ENCODE data around the gene TMEM125. TPM values are rescaled to one million over a fixed set of nuclear protein-coding genes. Genes with fewer than 3 reads are reported as not detected.

TMEM125 gene
- total and polyA plus RNA-seq, 10 of the 15 experiments (the other 5 are each of a cell fraction or from before 2014, with no cell fraction given): 0.28 TPM; not detected in 9

GRCh38 chr1:43311521-43311920 lies 41.7 kb downstream of the TMEM125 start:
- Histone ChIP-seq H3K4me1 (ENCODE audit: control insufficient read depth, insufficient read depth, low read length) (no peaks in the 10 kb centered on the region), H3K9ac (ENCODE audit: control insufficient read depth, insufficient read depth, low read length) (no peak overlapping the region), H2AFZ (ENCODE audit: control insufficient read depth, low read depth, low read length) (no peak overlapping the region), H3K4me3 (no peak overlapping the region), H3K27me3 (replicated peaks in 1 of 2; ENCODE audit: control insufficient read depth in 2 of 2, insufficient read depth in 2 of 2, low read length in 1 of 2) (no peaks in the 10 kb centered on the region), H3K9me3 (replicated peaks; ENCODE audit: control insufficient read depth, insufficient read depth, low read length) (no peaks in the 10 kb centered on the region), H4K20me1 (ENCODE audit: control insufficient read depth, insufficient read depth) (no peaks in the 10 kb centered on the region), H3K27ac (ENCODE audit: control insufficient read depth, insufficient read depth) (no peak overlapping the region), H3K36me3 (ENCODE audit: control insufficient read depth in 2 of 2, insufficient read depth in 2 of 2, low read length in 1 of 2) (no peaks in the 10 kb centered on the region), H3K4me2 (ENCODE audit: control insufficient read depth, insufficient read depth) (no peak overlapping the region), H3K79me2 (ENCODE audit: control insufficient read depth, insufficient read depth, low read length) (no peaks in the 10 kb centered on the region)
- ChIA-PET CTCF (no interaction called here), POLR2A (no interaction called here), RAD21 (ENCODE audit: unreplicated experiment) (interaction anchor here (1.2 kb wide), 1 partner anchor 16 kb away, joined by 3 read pairs; no protein-coding TSS in a partner anchor), SMC1A (ENCODE audit: uncharacterized antibody, unreplicated experiment) (interaction anchor here (0.6 kb wide), 1 partner anchor 83 kb away, joined by 3 read pairs; no protein-coding TSS in a partner anchor)
- 21% methylated on average over 9 of the region's 9 CpGs for WGBS (ENCODE audit: insufficient coverage, insufficient replicate concordance, low lambda C conversion rate, missing lambda C conversion rate)
- in situ Hi-C loops (cut with MboI): no loop called here
- no peak for ATAC-seq
- no peak for DNase-seq (ENCODE audit: low read depth, low spot score)
- no peak for FAIRE-seq
- intact Hi-C loops (cut with micrococcal nuclease; ENCODE audit: unreplicated experiment): no loop called here
- BruUV-seq (replicated peaks): no TSS peak
- TF ChIP-seq ESRRA (IDR thresholded peaks at IDR 0.05; ENCODE audit: low read length) (no peak), SMAD1 (IDR thresholded peaks at IDR 0.05; ENCODE audit: low read depth, partially characterized antibody) (no peak), BCL11A (IDR thresholded peaks at IDR 0.05; ENCODE audit: low read depth, low read length) (no peak), ATF3 (IDR thresholded peaks at IDR 0.05; ENCODE audit: borderline replicate concordance, extremely low read depth, low read depth, low read length) (no peak)

- SMC1A ChIA-PET (ENCODE audit: uncharacterized antibody, unreplicated experiment): interaction anchor here (0.6 kb wide), 1 partner anchor 84 kb away, joined by 3 read pairs; no protein-coding TSS in a partner anchor
- TF ChIP-seq IRF4 (IDR thresholded peaks at IDR 0.05; ENCODE audit: low read depth, low read length): no peak
- TF ChIP-seq GATAD2B (conservative IDR thresholded peaks at IDR 0.05; ENCODE audit: low read depth): no peak
- no peak for TF ChIP-seq TBL1XR1 (IDR thresholded peaks at IDR 0.05; ENCODE audit: low read depth, low read length)
- TF ChIP-seq KLF5 (IDR thresholded peaks at IDR 0.05; ENCODE audit: partially characterized antibody): no peak
- no peak for TF ChIP-seq WRNIP1 (IDR thresholded peaks at IDR 0.05; ENCODE audit: borderline replicate concordance, low read depth, low read length)
- TF ChIP-seq BRCA1 (IDR thresholded peaks at IDR 0.05; ENCODE audit: low read depth, low read length): no peak
- TF ChIP-seq HCFC1 (IDR thresholded peaks at IDR 0.05; ENCODE audit: low read length): no peak
- no peak for TF ChIP-seq RFX5 (IDR thresholded peaks at IDR 0.05; ENCODE audit: low read depth, low read length)
- in situ Hi-C loops (cut with MboI): no loop called here
Observed at GRCh38 chr1:43312212-43312623, 42.4 kb downstream of the TMEM125 start.

More at GRCh38 chr1:43312212-43312623, 42.4 kb downstream of the TMEM125 start:
- FAIRE-seq (no peak), DNase-seq (ENCODE audit: low read depth, low spot score) (no peak), ATAC-seq (no peak)
- H3K9me3 ChIP-seq (replicated peaks; ENCODE audit: control insufficient read depth, insufficient read depth, low read length): no peaks in the 10 kb centered on the region
- no peaks in the 10 kb centered on the region for H4K20me1 ChIP-seq (ENCODE audit: control insufficient read depth, insufficient read depth)
- no peaks in the 10 kb centered on the region for H3K27me3 ChIP-seq (replicated peaks in 1 of 2; ENCODE audit: control insufficient read depth in 2 of 2, insufficient read depth in 2 of 2, low read length in 1 of 2)
- no TSS peak for BruUV-seq (replicated peaks)
- H3K36me3 ChIP-seq (ENCODE audit: control insufficient read depth in 2 of 2, insufficient read depth in 2 of 2, low read length in 1 of 2): no peaks in the 10 kb centered on the region
- ChIA-PET CTCF (no interaction called here), POLR2A (no interaction called here), RAD21 (ENCODE audit: unreplicated experiment) (no interaction called here)
- no peak overlapping the region for H3K4me2 ChIP-seq (ENCODE audit: control insufficient read depth, insufficient read depth)
- H3K9ac ChIP-seq (ENCODE audit: control insufficient read depth, insufficient read depth, low read length): no peak overlapping the region
- no peak overlapping the region for H3K4me3 ChIP-seq
- H3K27ac ChIP-seq (ENCODE audit: control insufficient read depth, insufficient read depth): no peak overlapping the region
- H2AFZ ChIP-seq (ENCODE audit: control insufficient read depth, low read depth, low read length): no peak overlapping the region
- H3K4me1 ChIP-seq (ENCODE audit: control insufficient read depth, insufficient read depth, low read length): no peaks in the 10 kb centered on the region
- 51% methylated on average over 18 of the region's 19 CpGs for WGBS (ENCODE audit: insufficient coverage, insufficient replicate concordance, low lambda C conversion rate, missing lambda C conversion rate)
- intact Hi-C loops (cut with micrococcal nuclease; ENCODE audit: unreplicated experiment): no loop called here
- H3K79me2 ChIP-seq (ENCODE audit: control insufficient read depth, insufficient read depth, low read length): no peaks in the 10 kb centered on the region

All from GM12878 (cell line).